ENCODE measurements around the gene APOC4. TPM values are rescaled to one million over a fixed set of nuclear protein-coding genes. Genes with fewer than 3 reads are reported as not detected.
"Not testable (repeated sequence)": the region's sequence is repeated elsewhere in the genome, so short reads cannot be mapped to it uniquely, and the experiment has no call there.

Gene APOC4
- polyA plus RNA-seq, 2 of the 4 experiments (the other 2 are of a cell fraction), result not detected

DNA sequence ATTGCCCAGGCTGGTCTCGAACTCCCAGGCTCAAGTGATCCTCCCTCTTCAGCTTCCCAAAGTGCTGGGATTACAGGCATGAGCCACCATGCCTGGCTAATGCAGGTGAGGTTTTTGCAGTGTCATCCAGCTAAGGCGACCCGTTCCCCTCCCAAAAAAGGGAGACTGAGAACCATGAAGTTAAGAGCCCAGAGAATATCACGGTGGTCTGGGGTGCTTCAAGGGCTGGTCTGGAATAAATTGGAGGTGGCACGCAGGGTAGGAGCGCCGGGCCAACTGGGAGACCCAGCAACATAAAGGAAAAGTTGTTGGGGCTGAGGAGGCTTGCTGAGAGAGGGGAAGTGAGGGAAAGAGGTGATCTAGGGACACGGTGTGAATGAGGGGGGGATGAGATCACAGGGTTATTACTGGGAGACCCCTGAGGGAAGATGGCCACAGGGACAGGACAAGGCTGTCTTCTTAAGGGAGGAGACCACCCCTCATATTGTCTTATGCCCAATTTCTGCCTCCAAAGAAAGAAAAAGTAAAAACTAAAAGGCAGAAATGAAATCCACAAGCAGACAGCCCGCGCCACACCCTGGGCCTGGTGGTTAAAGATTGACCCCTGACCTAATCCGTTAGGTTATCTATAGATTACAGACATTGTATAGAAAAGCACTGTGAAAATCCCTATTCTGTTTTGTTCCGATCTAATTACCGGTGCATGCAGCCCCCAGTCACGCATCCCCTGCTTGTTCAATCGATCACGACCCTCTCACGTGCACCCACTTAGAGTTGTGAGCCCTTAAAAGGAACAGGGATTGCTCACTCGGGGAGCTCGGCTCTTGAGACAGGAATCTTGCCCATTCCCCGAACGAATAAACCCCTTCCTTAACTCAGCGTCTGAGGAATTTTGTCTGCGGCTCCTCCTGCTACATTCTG, 28.3 kb upstream of the APOC4 start:
- peak overlapping the region; percentile 51 for H3K4me3 ChIP-seq
- not testable (repeated sequence) for H3K9me3 ChIP-seq, FAIRE-seq, ATAC-seq
- peaks cover 36% of the 10 kb centered on the region for H3K4me1 ChIP-seq
- CTCF ChIA-PET, result interaction anchor here (1.6 to 18.1 kb wide), 4 partner anchors 10 to 37 kb away, joined by 3 to 303 read pairs (median 32); partner anchors contain the start of gene CLPTM1
- DNase-seq (ENCODE audit: low read depth in 1 of 2, low spot score in 1 of 2), result peak in 1 of 2 experiments; percentile 41
- TF ChIP-seq MAFK (IDR thresholded peaks at IDR 0.05; ENCODE audit: partially characterized antibody) (peak; percentile 82), ATOH8 (CRISPR knock-in tag; IDR thresholded peaks at IDR 0.05; ENCODE audit: low read depth) (0 out of 2 replicates have a peak, but pooled peaks have one; percentile 19), HOXB5 (CRISPR knock-in tag; IDR thresholded peaks at IDR 0.05) (0 out of 2 replicates have a peak, but pooled peaks have one; percentile 33)
- POLR2A ChIA-PET, result interaction anchor here (0.6 kb wide), 1 partner anchor 15 kb away, joined by 3 read pairs; no protein-coding TSS in a partner anchor
- peak overlapping the region; percentile 91 for H3K4me2 ChIP-seq
- WGBS (ENCODE audit: missing lambda C conversion rate), result 37% methylated on average over 23 of the region's 23 CpGs
- peak overlapping the region; percentile 85 to 92 for H3K27ac ChIP-seq

- H3K9me3 ChIP-seq, result not testable (repeated sequence)
- TF ChIP-seq RFX5 (IDR thresholded peaks at IDR 0.05) (peak; percentile 100), CEBPB (IDR thresholded peaks at IDR 0.05) (peak in 1 of 2 experiments; percentile 16; a peak in 1 of 4 replicates), MAX (IDR thresholded peaks at IDR 0.05) (peak; percentile 80), POLR2A (IDR thresholded peaks at IDR 0.05; ENCODE audit: low read length) (peak; percentile 55), JUN (IDR thresholded peaks at IDR 0.05) (peak in 1 of 2 experiments; percentile 50; a peak in 1 of 5 replicates)
- H3K27ac ChIP-seq, result peak within 1 kb of the TSS; percentile 85 to 92
- peak; percentile 90 for FAIRE-seq
- H3K4me2 ChIP-seq, result peak within 1 kb of the TSS; percentile 91
- CTCF ChIA-PET, result interaction anchor here (0.6 to 18.1 kb wide), 6 partner anchors 11 to 231 kb away, joined by 3 to 303 read pairs (median 10); partner anchors contain the start of gene CLPTM1
- peaks cover 36% of the 10 kb centered on the region for H3K4me1 ChIP-seq
- H3K4me3 ChIP-seq, result peak within 1 kb of the TSS; percentile 51
- 1% methylated on average over 28 of the region's 28 CpGs for WGBS (ENCODE audit: missing lambda C conversion rate)
- ATAC-seq, result peak; percentile 92
- DNase-seq (ENCODE audit: low read depth in 1 of 2, low spot score in 1 of 2), result peak; percentile 94 to 98
- POLR2A ChIA-PET, result interaction anchor here (0.6 to 1.2 kb wide), 7 partner anchors 10 to 415 kb away, joined by 3 to 7 read pairs (median 5); partner anchors contain the start of genes CLPTM1, TOMM40 and ZNF180
Measured at GRCh38 chr19:44914433-44915206, 27.4 kb upstream of the APOC4 start, which contains the start of gene APOC1. Gene APOC1 (plus strand): TSS chr19:44914608. CDS start chr19:44914892, 284 bp downstream.

- TF ChIP-seq, protein P1, sequence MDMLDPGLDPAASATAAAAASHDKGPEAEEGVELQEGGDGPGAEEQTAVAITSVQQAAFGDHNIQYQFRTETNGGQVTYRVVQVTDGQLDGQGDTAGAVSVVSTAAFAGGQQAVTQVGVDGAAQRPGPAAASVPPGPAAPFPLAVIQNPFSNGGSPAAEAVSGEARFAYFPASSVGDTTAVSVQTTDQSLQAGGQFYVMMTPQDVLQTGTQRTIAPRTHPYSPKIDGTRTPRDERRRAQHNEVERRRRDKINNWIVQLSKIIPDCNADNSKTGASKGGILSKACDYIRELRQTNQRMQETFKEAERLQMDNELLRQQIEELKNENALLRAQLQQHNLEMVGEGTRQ (IDR thresholded peaks at IDR 0.05), result no peak
- no peak for TF ChIP-seq JUN (IDR thresholded peaks at IDR 0.05)
- no peak for TF ChIP-seq KDM1A (IDR thresholded peaks at IDR 0.05; ENCODE audit: low read depth)
- no peak for TF ChIP-seq RNF2 (IDR thresholded peaks at IDR 0.05; ENCODE audit: borderline replicate concordance, low read depth)
- TF ChIP-seq, protein P2, sequence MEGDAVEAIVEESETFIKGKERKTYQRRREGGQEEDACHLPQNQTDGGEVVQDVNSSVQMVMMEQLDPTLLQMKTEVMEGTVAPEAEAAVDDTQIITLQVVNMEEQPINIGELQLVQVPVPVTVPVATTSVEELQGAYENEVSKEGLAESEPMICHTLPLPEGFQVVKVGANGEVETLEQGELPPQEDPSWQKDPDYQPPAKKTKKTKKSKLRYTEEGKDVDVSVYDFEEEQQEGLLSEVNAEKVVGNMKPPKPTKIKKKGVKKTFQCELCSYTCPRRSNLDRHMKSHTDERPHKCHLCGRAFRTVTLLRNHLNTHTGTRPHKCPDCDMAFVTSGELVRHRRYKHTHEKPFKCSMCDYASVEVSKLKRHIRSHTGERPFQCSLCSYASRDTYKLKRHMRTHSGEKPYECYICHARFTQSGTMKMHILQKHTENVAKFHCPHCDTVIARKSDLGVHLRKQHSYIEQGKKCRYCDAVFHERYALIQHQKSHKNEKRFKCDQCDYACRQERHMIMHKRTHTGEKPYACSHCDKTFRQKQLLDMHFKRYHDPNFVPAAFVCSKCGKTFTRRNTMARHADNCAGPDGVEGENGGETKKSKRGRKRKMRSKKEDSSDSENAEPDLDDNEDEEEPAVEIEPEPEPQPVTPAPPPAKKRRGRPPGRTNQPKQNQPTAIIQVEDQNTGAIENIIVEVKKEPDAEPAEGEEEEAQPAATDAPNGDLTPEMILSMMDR (IDR thresholded peaks at IDR 0.05), result no peak
- TF ChIP-seq EP300 (IDR thresholded peaks at IDR 0.05), result no peak
- FAIRE-seq, result no peak
- Histone ChIP-seq H3K4me1 (peaks cover 15% of the 10 kb centered on the region; the same call in 2 of the 3 replicates), H3K4me2 (peak overlapping the region; percentile 34; the same call in 2 of the 3 replicates), H3K27ac (peak overlapping the region in 1 of 2 experiments; percentile 44; a peak in 2 of 6 replicates), H3K4me3 (no peak overlapping the region), H3K9me3 (no peaks in the 10 kb centered on the region)
- ChIA-PET CTCF (interaction anchor here (0.6 to 3.4 kb wide), 5 partner anchors 12 to 27 kb away, joined by 4 to 22 read pairs (median 4); no protein-coding TSS in a partner anchor), POLR2A (interaction anchor here (0.6 to 0.8 kb wide), 3 partner anchors 9 to 314 kb away, joined by 3 to 7 read pairs (median 7); partner anchors contain the start of gene APOE)
- ATAC-seq, result peak; percentile 3 to 8; a peak in 2 of 6 replicates
- 58% methylated on average over 8 of the region's 8 CpGs for WGBS (ENCODE audit: missing lambda C conversion rate)
- DNase-seq (ENCODE audit: low read depth in 1 of 2, low spot score in 1 of 2), result peak in 1 of 2 experiments; percentile 38
Measured at GRCh38 chr19:44924243-44924725, 17.8 kb upstream of the APOC4 start.

Measured in A549 (cell line).